Astrocyte (in vitro differentiated cells and primary cell): ENCODE measurements around the gene POLR2L. TPM values are rescaled to one million over a fixed set of nuclear protein-coding genes. Genes with fewer than 3 reads are reported as not detected.

Source experiments
- DNase-seq: peaks from one replicate; pipeline ENCODE4 v3.0.0-alpha.2; 2010; ENCODE audit warnings: low read depth
- FAIRE-seq: peaks from 2 replicates; lab custom pipeline; 2011; peaks lifted over from hg19 to GRCh38; lab: Jason Lieb, UNC
- H2AFZ ChIP-seq: 2 replicates; pipeline ENCODE4 v1.6.0; 2012; ENCODE audit warnings: low read depth, low read length, inconsistent platforms
- H3K27ac ChIP-seq: 2 replicates; pipeline ENCODE4 v1.5.1; 2011; ENCODE audit warnings: low read depth, low read length, inconsistent platforms
- H3K27me3 ChIP-seq: 2 replicates; pipeline ENCODE4 v1.6.0; 2011; ENCODE audit warnings: low read length, inconsistent platforms; ENCODE audit not compliant: insufficient read depth
- H3K36me3 ChIP-seq: 2 replicates; pipeline ENCODE4 v1.5.1; 2011; ENCODE audit warnings: low read length, inconsistent platforms; ENCODE audit not compliant: insufficient read depth
- H3K4me1 ChIP-seq: 2 replicates; pipeline ENCODE4 v1.5.1; 2011; ENCODE audit warnings: low read length, inconsistent platforms; ENCODE audit not compliant: insufficient read depth
- H3K4me2 ChIP-seq: 2 replicates; pipeline ENCODE4 v1.6.0; 2012; ENCODE audit warnings: low read length, inconsistent platforms
- H3K4me3 ChIP-seq: 2 replicates; pipeline ENCODE4 v1.5.1; 2011; ENCODE audit warnings: low read depth, mild to moderate bottlenecking, low read length, inconsistent platforms; ENCODE audit not compliant: insufficient read depth
- H3K79me2 ChIP-seq: 2 replicates; pipeline ENCODE4 v1.6.0; 2012; ENCODE audit warnings: mild to moderate bottlenecking, low read length, inconsistent platforms; ENCODE audit not compliant: insufficient read depth
- H3K9ac ChIP-seq: 2 replicates; pipeline ENCODE4 v1.6.0; 2012; ENCODE audit warnings: mild to moderate bottlenecking, low read length, inconsistent platforms
- H3K9me3 ChIP-seq: 2 replicates; pipeline ENCODE4 v1.5.1; 2012; ENCODE audit warnings: low read depth, mild to moderate bottlenecking, low read length, inconsistent platforms; ENCODE audit not compliant: insufficient read depth
- H4K20me1 ChIP-seq: 2 replicates; pipeline ENCODE4 v1.6.0; 2012; ENCODE audit warnings: low read length, inconsistent platforms; ENCODE audit not compliant: insufficient read depth
- H3K27ac Mint-ChIP-seq: one replicate; pipeline ENCODE4 v1.8.0; 2021; ENCODE audit warnings: mild to moderate bottlenecking, mixed read lengths; ENCODE audit not compliant: unreplicated experiment
- H3K27me3 Mint-ChIP-seq: one replicate; pipeline ENCODE4 v1.8.0; 2021; ENCODE audit warnings: low read depth, mixed read lengths; ENCODE audit not compliant: unreplicated experiment
- H3K36me3 Mint-ChIP-seq: one replicate; pipeline ENCODE4 v1.8.0; 2021; ENCODE audit warnings: low read depth, mixed read lengths; ENCODE audit not compliant: unreplicated experiment
- H3K4me1 Mint-ChIP-seq: one replicate; pipeline ENCODE4 v1.8.0; 2021; ENCODE audit warnings: low read depth, mixed read lengths; ENCODE audit not compliant: unreplicated experiment
- H3K4me3 Mint-ChIP-seq: one replicate; pipeline ENCODE4 v1.8.0; 2021; ENCODE audit warnings: mild to moderate bottlenecking, moderate library complexity, mixed read lengths; ENCODE audit not compliant: unreplicated experiment
- H3K9me3 Mint-ChIP-seq: one replicate; pipeline ENCODE4 v1.8.0; 2021; ENCODE audit warnings: mild to moderate bottlenecking, mixed read lengths; ENCODE audit not compliant: unreplicated experiment
- EZH2 ChIP-seq: IDR thresholded peaks from 2 replicates; pipeline ENCODE4 v1.6.1; 2012; ENCODE audit warnings: mild to moderate bottlenecking, low read length, inconsistent platforms; ENCODE audit not compliant: insufficient read depth
- total RNA-seq: library from RNA; stranded (reverse); gene quantifications from 2 replicates; pipeline ENCODE4 v1.2.1, GENCODE V29; 2021
- TF ChIP-seq, protein P1 (sequence below): IDR thresholded peaks from 2 replicates; pipeline ENCODE4 v1.5.1; 2011; ENCODE audit warnings: low read depth, mild to moderate bottlenecking, inconsistent platforms, low read length, moderate library complexity; ENCODE audit not compliant: insufficient read depth

The POLR2L gene
- total RNA-seq, 1 donor from 2014 or later = 212 TPM

DNA sequence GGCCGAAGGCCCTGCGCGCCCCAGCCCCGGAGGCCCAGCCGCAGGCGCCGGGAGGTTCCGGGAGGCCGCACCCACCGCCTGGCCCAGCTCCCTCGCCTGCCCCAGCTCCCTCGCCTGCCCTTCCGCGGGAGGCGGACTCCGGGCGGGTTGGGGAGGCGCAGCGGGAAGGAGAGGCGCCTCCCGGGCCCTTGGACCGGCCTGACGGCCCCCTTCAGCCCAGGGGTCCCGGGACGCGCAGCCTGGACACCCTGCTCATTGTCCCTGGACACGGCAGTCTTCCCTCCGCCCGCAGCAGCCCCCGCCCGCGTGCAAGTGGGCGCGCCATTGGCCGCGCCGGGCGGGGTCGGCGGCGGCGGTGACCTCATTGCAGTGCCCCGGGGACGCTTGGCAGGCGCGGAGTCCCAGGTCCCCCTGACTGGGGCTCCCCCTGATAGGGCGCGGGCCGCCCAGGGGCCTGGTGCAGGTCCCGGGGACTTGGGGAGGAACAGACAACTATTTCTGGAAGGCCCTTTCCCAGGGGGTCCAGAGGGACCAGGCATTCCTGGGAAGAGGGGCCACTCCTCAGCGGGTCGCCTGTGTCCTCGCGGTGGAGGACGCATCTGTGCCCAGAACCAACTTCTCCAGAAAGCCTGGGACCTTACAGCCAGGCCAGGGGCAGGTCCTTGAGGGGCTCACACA, 9.1 kb downstream of the POLR2L start:
- no peaks in the 10 kb centered on the region for H3K9me3 ChIP-seq
- H3K4me1 Mint-ChIP-seq = peaks cover 8% of the 10 kb centered on the region
- H3K36me3 ChIP-seq = peaks cover 3% of the 10 kb centered on the region
- H3K4me1 ChIP-seq = peaks cover 68% of the 10 kb centered on the region
- H3K27me3 Mint-ChIP-seq = peaks cover 1% of the 10 kb centered on the region
- no peaks in the 10 kb centered on the region for H3K27me3 ChIP-seq
- H2AFZ ChIP-seq = no peak overlapping the region
- H4K20me1 ChIP-seq = peaks cover 65% of the 10 kb centered on the region
- peak overlapping the region; percentile 98 for H3K27ac Mint-ChIP-seq
- H3K27ac ChIP-seq = peak overlapping the region; percentile 79
- peak overlapping the region; percentile 86 for H3K4me3 ChIP-seq
- H3K36me3 Mint-ChIP-seq = no peaks in the 10 kb centered on the region
- H3K4me2 ChIP-seq = peak overlapping the region; percentile 98
- H3K4me3 Mint-ChIP-seq = peak overlapping the region; percentile 91
- no peak for DNase-seq
- peaks cover 53% of the 10 kb centered on the region for H3K79me2 ChIP-seq
- no peak for FAIRE-seq
- TF ChIP-seq EZH2 = no peak
- TF ChIP-seq, protein P1, sequence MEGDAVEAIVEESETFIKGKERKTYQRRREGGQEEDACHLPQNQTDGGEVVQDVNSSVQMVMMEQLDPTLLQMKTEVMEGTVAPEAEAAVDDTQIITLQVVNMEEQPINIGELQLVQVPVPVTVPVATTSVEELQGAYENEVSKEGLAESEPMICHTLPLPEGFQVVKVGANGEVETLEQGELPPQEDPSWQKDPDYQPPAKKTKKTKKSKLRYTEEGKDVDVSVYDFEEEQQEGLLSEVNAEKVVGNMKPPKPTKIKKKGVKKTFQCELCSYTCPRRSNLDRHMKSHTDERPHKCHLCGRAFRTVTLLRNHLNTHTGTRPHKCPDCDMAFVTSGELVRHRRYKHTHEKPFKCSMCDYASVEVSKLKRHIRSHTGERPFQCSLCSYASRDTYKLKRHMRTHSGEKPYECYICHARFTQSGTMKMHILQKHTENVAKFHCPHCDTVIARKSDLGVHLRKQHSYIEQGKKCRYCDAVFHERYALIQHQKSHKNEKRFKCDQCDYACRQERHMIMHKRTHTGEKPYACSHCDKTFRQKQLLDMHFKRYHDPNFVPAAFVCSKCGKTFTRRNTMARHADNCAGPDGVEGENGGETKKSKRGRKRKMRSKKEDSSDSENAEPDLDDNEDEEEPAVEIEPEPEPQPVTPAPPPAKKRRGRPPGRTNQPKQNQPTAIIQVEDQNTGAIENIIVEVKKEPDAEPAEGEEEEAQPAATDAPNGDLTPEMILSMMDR = no peak
- H3K9ac ChIP-seq = peak overlapping the region; percentile 92
- no peaks in the 10 kb centered on the region for H3K9me3 Mint-ChIP-seq

DNA sequence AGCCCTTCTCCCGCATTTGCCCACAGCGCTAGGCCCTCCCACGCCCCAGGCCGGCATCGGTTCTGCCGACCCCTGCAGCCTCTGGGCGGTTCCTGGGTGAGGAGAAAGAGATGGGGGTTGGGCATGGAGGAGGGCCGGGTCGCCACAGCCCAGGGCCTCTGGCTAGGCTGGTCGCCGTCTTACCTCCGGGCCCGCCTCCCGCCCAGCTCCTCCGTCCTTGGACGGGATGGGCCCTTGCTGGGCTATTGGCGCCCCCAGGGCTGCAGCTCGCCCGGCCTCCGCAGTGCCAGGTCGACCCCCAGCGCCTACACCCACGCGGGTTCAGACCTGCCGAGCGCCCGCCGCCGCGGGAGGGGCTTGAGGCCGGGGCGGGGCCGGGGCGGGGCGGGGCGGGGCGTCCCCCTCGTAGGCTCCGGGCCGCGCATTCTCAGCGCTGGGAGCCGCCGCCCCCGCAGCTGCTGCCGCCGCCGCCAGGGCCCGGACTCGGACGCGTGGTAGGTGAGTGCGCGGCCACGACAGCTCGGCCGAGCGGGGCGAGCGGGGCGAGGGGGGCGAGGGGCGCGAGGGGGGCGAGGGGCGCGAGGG, 9.7 kb downstream of the POLR2L start, which contains the start of gene CD151:
Gene CD151 (plus strand): TSS at position 424 of the 585 bp plus-strand sequence. CDS start 3,118 bp downstream, outside the sequence.
- H3K9me3 Mint-ChIP-seq = no peaks in the 10 kb centered on the region
- peak within 1 kb of the TSS; percentile 79 for H3K27ac ChIP-seq

More for the DNA sequence above, 9.7 kb downstream of the POLR2L start, which contains the start of gene CD151:
- Histone ChIP-seq H3K79me2 (peaks cover 48% of the 10 kb centered on the region), H2AFZ (peak within 1 kb of the TSS; percentile 56), H3K27me3 (no peaks in the 10 kb centered on the region), H3K9me3 (no peaks in the 10 kb centered on the region), H3K36me3 (peaks cover 3% of the 10 kb centered on the region), H3K4me2 (peak within 1 kb of the TSS; percentile 98), H3K9ac (peak within 1 kb of the TSS; percentile 92), H4K20me1 (peaks cover 60% of the 10 kb centered on the region), H3K4me3 (peak within 1 kb of the TSS; percentile 86), H3K4me1 (peaks cover 68% of the 10 kb centered on the region)
- TF ChIP-seq, protein P1 = no peak
- TF ChIP-seq EZH2 = no peak
- H3K27ac Mint-ChIP-seq = peak within 1 kb of the TSS; percentile 98
- DNase-seq (no peak), FAIRE-seq (no peak)
- peaks cover 3% of the 10 kb centered on the region for H3K27me3 Mint-ChIP-seq
- no peaks in the 10 kb centered on the region for H3K36me3 Mint-ChIP-seq
- peak within 1 kb of the TSS; percentile 91 for H3K4me3 Mint-ChIP-seq
- H3K4me1 Mint-ChIP-seq = peaks cover 10% of the 10 kb centered on the region
